HG02840 (cell line): Measurements from ENCODE around the gene SLC1A5.

ENCODE experiments used
- ATAC-seq: cut with Tn5 transposase; IDR thresholded peaks from one replicate; pipeline ENCODE4 v1.9.1; 2021; ENCODE audit warnings: mild to moderate bottlenecking, moderate library complexity, moderate number of reproducible peaks; ENCODE audit not compliant: unreplicated experiment, low FRiP score

Gene SLC1A5

DNA sequence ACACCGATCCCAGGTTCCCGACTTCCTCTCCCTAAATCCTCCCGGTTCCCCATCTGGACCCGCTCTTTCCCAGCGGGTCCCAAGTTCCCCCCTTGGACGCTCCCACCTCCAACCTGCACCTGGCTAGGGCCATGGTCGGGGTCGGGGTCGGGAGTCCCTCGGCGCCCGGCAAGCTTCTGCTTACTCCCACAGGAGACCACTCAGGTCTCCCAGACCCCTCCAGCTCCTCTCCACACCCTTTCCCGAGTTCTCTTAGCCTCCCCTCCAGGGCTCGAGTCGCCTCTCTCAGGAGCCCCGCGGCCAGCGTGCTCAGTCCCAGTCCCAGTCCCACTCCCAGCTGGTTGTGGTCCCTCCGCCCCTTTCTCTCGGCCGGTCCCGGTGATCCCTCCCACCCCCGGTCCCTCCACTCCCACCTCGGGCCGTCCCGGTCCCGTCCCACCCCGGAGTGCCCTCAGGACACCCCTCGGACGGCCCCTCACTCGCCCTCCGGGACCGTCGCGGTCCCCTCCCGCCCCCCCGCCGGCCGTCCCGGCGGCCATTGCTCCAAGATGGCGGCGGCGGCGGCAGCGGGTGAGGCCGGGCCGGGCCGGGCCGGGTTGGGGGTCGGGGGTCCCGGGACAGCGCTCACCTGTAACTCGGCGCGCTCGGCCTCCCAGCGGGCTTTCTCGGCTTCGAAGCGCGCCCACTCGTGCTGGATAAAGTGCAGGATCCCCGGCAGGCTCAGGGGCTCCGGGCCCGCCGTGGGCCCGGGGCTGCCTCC lies 42.7 kb downstream of the SLC1A5 start, which contains the start of gene FKRP:
TSS of gene FKRP (plus strand) at position 537 of the 760 bp plus-strand sequence. CDS start 9,394 bp downstream, outside the sequence.
- ATAC-seq: no peak

DNA sequence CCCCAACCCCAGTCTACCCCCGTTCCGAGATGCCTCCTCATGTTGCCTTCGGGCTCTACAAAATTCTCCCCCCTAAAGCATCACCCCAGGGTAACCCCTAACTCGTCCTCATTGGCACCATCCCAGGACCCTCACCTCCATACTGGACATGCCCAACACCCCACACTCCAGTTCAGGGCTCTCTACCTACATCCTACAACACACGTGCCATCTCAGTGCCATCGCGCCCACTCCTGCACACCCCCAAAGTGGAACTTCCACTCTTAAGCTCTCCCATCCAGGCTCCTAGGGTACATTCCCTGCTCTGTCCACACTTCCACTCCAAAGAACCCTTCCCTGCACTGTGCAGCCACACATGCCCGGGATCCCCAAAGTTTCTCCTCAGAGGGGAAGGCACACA lies 43.4 kb downstream of the SLC1A5 start:
- ATAC-seq: no peak

DNA sequence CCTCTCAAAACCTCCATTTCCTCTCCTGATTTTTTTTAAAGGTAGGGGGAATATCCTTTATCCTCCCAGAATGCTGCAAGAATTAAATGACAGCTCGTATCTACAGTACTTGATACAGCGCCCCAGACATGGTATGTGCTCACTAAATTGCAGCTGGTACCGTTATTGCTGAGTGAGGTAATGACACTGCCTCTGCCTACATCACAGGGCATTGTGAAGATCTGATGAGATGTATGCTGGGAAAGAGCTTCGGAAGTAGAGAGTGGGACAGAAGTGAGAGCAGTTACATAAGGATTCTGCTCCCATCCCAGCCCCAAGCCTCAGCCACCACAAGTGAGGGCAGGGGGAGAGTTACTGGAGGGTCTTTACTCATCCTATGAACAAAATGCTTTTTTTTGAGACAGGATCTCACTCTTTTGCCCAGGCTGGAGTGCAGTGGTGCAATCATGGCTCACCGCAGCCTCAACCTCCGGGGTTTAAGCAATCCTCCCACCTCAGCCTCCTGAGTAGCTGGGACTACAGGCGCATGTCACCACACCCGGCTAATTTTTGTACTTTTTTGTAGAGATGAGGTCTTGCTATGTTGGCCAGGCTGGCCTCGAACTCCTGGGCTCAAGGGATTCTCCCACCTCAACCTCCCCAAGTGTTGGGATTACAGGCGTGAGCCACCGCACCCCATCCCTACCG lies 44.2 kb downstream of the SLC1A5 start:
- no peak for ATAC-seq

DNA sequence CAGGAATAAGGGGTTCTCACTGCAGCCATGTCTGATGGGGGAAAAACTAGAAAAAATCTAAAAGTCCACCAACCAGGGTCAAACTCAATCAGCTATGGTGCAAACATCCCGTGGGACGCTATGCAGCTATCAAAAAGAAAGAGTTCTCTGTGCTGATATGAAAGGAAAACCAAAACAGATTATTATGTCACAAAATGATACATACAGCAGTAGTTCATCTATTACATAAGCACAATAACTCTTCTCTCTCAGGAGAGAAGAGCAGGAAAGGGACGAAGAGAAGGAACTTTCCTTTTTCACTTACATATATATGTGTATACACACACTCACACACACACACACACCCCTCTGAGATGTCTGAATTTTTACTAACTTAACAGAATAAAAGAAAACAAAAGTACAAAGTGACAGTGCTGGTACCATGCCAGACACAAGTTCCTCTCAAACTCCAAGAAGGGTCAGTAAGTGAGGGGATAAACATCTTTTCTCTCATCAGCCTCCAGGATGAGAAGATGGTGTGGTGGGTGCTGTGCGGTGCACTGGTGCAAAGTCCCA lies 45.4 kb downstream of the SLC1A5 start:
- ATAC-seq: no peak

DNA sequence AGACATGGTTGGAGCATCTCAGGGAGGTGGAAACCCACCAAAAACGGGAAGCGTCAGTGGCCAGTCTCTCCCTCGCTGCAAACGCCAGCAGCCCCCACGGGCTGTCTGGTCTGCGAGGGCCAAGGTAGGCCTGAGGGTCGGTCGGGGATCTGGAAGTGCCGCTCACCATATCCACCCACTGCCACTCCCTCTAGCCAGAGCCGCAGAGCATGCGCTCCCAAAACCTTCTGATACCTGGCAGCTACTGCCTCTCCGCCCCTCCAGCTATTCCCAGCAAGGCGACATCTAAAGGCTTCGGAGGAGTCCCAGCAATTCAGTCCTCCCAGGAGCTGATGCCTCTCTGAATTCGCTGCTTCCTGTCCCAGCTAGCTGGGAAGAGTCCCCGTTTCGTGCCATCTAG lies 46.9 kb downstream of the SLC1A5 start:
- ATAC-seq: no peak

DNA sequence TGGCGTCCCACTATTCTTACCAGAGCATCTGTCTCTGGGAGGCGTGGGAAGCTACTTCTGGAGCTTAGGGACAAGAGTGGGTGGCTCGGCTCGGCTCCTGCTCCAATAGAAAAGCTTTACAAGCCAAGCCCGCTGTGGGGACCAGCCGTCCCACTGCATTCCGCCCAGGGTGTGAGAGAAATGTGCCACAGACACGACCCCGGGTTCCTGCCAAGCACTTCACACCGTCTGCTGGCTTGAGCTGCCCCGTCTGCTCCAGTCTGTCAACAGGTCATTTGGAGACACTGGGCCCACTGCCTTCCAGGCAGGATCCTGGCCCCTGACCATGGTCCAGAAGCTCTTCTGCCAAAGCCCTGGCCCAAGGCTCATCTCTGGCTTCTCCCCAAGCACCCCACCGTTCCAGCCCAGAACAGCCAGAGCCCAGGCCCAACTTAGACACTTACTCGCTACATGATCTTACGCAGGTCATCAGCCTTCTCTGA lies 49.1 kb downstream of the SLC1A5 start:
- no peak for ATAC-seq

DNA sequence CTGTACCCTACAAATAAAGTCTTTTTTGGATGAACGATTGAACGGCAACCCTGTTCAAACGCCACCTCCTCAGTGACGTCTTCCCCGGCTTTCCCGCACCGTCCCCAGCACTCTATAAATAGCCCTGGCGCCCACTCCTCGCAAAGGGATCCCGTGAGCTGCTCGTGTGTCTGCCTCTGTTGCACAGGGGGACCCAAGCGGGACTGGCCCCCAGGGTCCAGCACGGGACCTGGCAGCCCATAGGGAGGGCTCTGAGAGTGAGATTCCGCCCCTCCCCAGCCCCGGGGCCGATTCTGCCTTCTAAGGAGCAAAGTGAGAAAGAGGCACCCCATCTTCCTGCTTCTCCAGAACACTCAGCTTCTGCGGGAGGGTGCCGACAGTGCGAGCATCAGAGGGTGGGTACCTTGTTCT lies 50.6 kb downstream of the SLC1A5 start:
- ATAC-seq: no peak

DNA sequence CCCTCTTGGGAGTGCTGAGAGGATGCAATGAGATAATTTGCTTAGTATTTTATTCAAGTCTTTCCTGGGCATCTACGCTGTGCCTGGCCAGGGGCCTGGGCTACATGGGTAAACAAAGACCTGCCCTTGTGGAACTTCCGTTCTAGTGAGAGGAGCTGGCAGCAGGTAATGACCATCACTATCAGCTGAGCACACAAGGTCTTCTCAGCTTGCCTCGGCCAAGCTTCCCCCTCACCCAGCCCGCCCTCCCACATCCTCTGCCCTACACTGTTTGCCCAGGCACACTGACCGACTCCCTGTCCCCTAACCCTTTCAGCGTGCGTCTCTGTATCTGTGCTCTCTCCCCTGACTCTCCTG lies 51.1 kb downstream of the SLC1A5 start:
- ATAC-seq: no peak

DNA sequence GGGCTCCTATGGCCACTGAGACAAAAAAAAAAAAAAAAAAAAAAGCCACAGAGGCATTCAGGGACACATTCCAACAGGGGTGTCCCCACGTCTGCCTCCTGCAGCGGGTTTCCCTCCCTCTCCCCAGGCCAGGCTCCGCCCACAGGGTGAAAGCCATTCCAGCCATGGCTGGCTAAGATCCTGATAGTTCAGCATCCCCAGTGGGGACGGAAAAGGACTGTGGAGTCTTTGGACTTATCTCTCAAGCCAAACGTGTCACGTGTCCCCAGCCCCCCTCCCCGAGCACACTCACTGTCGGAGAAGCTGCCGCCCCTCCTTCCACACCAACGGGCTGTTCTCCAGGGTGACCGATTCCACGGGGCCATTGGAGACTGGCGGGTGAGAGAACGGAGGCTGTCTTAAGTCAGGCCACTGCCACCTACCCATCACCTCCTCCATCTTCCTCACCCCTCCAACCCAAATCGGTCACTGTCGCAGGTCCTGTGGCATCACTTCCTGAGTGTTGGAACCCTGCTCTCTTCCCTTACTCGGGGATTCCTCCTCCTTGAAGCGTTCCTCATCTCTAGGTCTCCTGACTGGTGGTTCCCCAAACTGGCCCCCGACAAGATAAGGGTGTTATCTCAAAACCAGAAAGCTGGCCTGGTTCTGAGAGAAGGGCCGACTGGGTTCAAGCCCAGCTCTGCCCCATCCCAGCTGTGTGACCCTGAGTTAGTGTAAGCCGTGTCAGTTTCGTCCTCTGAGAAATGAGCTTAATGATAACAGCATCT lies 51.7 kb downstream of the SLC1A5 start:
- no peak for ATAC-seq

DNA sequence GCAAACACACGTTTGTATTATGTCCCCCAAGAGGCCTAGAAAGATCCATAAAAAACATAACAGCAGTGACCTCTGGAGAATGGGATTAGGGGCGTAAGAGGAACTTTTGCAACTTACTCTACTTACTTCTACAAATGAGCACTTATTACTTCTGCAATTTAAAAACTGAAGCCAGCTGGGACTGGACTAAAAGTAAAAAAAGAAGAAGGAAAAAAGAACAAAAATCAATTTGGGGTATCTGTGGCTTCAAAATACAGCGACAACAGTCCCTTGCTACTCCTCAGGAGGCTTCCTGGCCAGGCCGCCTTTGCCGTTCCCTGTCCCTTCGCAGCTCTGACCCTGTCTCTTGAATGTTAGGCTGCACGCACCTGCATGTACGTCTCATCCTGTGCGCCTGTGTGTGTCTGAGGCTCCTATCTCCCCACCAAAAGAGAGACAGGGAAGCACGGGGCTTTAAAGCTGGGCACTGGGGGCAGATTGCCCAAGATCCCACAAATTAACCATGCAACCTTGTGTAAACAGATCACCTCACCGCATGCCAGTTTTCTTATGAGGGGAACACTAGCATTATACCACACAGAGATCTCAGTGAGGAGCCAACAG lies 54.6 kb downstream of the SLC1A5 start:
- ATAC-seq: no peak

DNA sequence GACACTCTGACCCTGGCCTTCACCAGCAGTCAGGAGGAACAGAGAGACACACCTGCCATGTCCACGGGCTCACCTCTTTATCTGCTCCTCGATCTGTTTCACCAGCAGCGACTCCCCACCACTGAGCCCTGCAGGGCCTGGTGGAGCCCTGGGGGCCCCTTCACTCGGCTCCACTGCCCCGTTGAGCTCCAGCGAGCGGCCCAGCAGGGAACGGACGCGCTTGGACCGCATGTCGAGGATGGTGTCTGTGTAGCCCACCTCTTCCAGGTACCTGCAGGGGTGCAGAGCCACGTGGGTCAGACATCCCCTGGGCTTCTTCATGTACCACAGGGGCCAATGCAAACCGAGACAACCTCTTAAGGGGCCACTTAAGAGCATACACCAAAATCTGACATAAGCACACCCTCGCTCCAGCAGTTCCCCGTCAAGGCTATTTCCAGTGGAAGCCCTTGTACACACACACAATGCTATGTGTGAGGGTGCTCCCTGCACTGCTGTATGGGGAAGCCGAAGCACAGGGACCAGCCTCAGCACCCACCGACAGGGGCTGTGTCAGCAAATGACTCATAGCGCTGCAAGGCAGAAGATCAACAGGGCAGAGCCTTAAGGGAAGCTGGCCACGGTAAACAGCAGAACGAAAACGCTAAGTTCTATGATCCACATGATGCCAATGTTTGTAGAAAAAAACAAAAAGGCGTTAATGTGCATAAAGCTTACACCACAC lies 55.3 kb downstream of the SLC1A5 start:
- ATAC-seq: no peak

DNA sequence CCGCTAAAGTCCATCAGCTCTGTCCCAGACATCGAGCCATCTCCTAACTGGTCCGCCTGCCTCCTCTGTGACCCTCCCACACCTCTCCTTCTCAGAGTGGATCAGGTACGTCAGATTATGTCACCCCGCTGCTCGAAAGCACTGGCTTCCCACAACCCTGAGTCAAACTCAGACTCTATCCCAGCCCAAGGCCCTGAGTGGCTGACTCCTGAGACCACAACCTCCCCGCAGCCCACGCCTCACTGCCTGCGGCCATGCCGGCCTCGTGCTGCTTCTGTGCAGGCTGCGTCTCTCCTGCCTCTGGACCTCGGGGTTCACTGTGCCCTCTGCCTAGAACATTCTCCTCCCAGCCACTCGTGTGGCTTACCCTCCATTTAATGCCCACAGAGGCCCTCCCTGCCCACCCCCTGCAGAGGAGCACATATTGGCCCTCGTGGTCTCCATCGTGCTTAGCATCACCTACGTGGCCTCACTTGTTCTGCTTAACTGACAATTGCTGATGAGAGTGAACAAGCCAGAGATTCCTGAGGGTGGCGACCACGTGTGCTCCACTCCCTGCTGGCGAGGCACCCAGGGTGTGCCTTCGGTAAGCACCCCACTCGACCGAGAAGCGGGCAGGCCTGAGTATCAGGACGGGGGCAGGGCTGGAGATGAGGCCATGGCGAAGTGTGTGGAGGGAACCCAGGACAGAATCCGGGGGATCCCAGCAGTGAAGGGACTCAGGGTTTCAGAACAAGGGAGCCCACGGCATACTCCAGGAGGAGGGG lies 56.0 kb downstream of the SLC1A5 start:
- no peak for ATAC-seq

DNA sequence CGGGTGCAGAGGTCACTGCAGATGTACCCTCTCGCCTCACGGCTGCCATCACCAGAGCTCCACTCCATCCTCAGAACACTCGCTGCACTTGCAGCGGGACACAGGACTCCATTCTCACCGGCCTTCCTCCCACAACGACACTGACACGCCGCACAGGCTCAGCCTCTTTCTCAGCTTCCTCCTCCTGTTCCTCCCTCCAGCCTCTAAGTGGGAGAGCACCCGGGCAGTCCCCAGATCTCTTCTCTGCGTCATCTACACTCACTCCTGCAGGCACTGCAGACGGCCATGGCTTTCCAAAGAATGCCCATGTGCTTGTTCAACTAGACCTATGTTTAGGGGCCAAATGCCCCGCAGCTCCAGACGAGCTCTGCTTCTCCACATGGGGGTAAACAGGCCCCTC lies 56.8 kb downstream of the SLC1A5 start:
- ATAC-seq: no peak

DNA sequence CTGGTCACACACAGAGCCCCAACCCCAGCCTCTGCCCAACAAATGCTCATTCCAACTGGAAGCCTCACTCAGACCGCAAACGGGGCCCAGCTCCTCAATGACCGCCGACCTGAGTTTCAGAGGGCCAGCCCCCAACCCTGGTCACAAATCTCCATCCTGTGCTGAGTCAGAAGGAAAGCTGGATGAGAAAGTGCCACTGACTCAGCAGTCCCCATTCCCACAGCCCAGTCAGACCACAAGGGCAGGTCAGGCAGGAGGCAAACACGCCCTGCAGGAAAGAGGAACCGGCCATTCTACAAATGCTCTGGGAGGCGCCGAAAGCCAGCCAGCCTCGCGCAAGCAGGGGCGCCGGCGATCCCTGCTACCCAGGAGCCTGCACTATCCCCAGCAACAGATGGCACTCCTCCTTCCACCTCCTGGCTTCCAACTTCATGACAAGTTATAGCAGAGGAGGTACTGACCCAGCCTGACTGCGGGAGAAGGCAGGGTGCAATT lies 57.3 kb downstream of the SLC1A5 start:
- no peak for ATAC-seq

DNA sequence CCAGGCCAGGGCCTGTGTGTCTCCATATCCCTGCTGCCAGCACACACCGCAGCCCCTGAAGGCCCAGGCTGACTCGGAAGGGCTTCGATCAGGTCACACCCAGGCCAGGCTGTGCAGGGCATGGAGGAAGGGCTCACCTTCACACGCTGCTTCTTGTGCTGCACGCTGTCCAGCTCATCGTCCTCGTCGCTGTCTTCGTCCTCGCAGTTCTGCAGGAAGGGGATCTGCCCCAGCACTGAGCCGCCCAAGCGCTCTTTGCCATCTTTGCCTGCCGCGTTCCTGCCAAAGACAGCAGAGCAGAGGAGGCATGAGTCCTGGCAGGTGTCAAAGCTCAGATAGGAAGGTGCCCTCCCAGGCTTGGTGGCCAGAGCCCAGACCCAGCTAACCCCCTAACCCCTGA lies 57.8 kb downstream of the SLC1A5 start:
- no peak for ATAC-seq

DNA sequence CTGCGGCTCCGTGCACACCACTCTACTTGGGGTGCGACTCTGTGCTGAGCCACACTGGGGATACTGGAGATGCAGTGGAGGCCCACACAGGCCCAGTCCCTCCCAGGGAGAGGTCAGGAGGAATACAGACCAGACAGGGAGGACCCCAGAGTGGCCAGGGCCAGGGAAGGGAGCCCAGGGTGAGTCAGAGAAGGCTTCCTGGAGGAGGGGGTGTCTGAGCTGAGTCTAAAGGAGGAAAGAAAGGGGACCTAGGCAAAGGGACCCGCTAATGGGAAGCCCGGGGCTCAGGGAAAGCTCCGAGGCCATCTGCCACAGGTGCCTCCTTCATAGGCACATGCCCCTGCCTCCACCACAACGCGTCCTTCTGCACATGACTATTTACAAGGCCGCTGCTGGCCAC lies 58.2 kb downstream of the SLC1A5 start:
- no peak for ATAC-seq

DNA sequence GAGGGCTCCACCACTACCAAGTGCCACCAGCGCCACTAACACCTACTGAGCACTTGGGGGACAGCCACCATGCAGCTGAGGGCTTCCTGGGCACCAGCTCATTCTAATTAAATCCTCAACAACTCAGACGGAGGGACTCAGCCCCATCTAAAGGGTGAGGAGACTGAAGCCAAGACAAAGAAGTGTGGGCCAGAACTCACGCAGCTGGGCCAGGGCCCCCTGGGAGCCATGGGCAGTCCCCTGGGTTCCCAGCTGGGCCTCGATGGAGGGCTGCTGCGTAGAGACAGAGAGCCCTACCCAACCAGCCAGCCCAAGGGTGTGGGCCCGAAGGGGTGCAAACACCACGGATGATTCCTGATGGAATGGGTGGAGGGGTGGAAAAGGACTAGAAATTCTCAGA lies 58.7 kb downstream of the SLC1A5 start:
- ATAC-seq: no peak

DNA sequence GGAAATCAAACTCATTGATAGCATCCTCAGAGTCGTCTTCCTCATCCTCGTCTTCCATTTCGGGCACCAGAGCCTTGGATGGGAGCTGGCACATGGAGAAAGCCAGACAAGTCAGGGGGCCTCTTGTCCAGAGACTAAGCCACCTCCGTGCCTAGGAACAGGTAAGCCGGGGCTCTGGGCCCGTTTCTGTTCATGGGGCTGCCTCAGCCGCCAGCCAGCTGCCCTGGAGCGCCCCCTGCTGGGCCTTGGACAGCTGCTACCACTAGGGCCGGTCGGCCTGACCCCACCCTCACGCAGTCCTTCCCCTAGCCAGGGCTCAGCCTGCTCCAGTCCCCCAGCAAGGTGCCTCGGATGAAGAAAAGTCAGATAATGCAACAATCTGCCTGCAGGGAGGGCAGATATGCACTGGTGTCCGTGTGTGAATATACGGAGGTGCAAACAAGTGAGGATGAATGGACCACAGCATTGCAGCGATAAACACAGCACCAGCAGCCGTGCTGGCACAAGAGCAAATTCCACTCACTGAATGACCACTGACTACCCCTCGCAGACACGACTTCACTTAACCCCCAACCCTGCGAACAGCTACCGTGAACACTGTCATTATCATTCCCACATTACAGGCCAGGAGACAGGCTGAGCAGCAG lies 59.6 kb downstream of the SLC1A5 start:
- ATAC-seq: no peak

DNA sequence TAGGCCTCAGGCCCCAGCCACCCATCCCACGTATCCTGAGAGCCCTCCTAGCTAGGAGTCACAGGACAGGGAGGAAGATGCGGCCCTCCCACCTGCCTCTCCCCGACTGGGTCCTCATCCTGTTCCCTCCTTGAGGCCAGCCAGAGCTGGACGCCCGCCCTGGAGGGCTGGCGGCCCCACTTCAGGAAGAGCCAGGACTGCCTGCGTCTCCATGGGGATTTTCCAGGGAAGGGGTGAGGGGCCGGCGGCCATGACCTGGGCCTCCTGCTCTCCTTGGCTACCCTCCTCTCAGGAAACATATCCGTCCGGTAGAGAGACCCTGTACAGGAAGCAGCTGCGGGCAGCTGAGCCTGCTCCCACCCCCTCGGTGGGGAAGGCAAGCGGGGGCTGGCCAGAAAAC lies 60.2 kb downstream of the SLC1A5 start:
- ATAC-seq: no peak
